Suppressor macrophage treated with lipopolysaccharide for 4 hours (primary cell): ENCODE measurements around the gene GHR.
"Not testable (repeated sequence)": the region's sequence is repeated elsewhere in the genome, so short reads cannot be mapped to it uniquely, and the experiment has no call there.

Experiments used
- DNase-seq: peaks from one replicate; pipeline ENCODE4 v3.0.0-alpha.2; 2020

GHR gene

GRCh38 chr5:42654645-42655044 lies 231.4 kb downstream of the GHR start:
- DNase-seq = no peak

- DNase-seq = no peak
Observed at GRCh38 chr5:42655982-42656650, 232.9 kb downstream of the GHR start.

GRCh38 chr5:42656651-42657015 lies 233.4 kb downstream of the GHR start:
- DNase-seq = no peak

GRCh38 chr5:42659869-42660268 lies 236.6 kb downstream of the GHR start:
- not testable (repeated sequence) for DNase-seq

- DNase-seq = no peak
Observed at GRCh38 chr5:42665857-42666256, 242.6 kb downstream of the GHR start.

- DNase-seq = no peak
Observed at GRCh38 chr5:42666869-42667268, 243.6 kb downstream of the GHR start.

GRCh38 chr5:42668254-42668653 lies 245.0 kb downstream of the GHR start:
- no peak for DNase-seq

- no peak for DNase-seq
Observed at GRCh38 chr5:42672925-42673324, 249.7 kb downstream of the GHR start.

- no peak for DNase-seq
Observed at GRCh38 chr5:42675602-42676001, 252.4 kb downstream of the GHR start.

- no peak for DNase-seq
Observed at GRCh38 chr5:42676362-42676761, 253.1 kb downstream of the GHR start.

- DNase-seq = no peak
Observed at GRCh38 chr5:42677156-42677842, 254.1 kb downstream of the GHR start.

- DNase-seq = no peak
Observed at GRCh38 chr5:42680046-42680445, 256.8 kb downstream of the GHR start.

- DNase-seq = not testable (repeated sequence)
Observed at GRCh38 chr5:42685078-42685477, 261.8 kb downstream of the GHR start.

- DNase-seq = no peak
Observed at GRCh38 chr5:42689391-42689790, 266.2 kb downstream of the GHR start.

GRCh38 chr5:42691413-42691937 lies 268.2 kb downstream of the GHR start:
- DNase-seq = no peak

- no peak for DNase-seq
Observed at GRCh38 chr5:42701351-42702059, 278.3 kb downstream of the GHR start.

- DNase-seq = no peak
Observed at GRCh38 chr5:42703238-42703637, 280.0 kb downstream of the GHR start.

- DNase-seq = peak; percentile 39
Observed at GRCh38 chr5:42715785-42716184, 292.5 kb downstream of the GHR start.

GRCh38 chr5:42718591-42718990 lies 295.4 kb downstream of the GHR start:
- DNase-seq = no peak

GRCh38 chr5:42719034-42719433 lies 295.8 kb downstream of the GHR start:
- DNase-seq = no peak

- DNase-seq = no peak
Observed at GRCh38 chr5:42720251-42720650, 297.0 kb downstream of the GHR start.

GRCh38 chr5:42721484-42721883 lies 298.2 kb downstream of the GHR start:
- DNase-seq = no peak

GRCh38 chr5:42734531-42735058 lies 311.4 kb downstream of the GHR start:
- not testable (repeated sequence) for DNase-seq

- DNase-seq = no peak
Observed at GRCh38 chr5:42740920-42741319, 317.7 kb downstream of the GHR start.
